Naive B cell (primary cell): ENCODE results near the gene RABEP1. TPM values are rescaled to one million over a fixed set of nuclear protein-coding genes. Genes with fewer than 3 reads are reported as not detected.

Experiments
- ATAC-seq, 2 donors: fragments of 150-1000 bp; cut with Tn5 transposase; 2 replicates each; pipeline ENCODE4 v1.10.0; 2021; ENCODE audit warnings: low read depth in 2 of 2, mild to moderate bottlenecking in 2 of 2, moderate library complexity in 2 of 2
- DNase-seq: peaks from one replicate; pipeline ENCODE4 v3.0.0; 2022
- H3K27ac Mint-ChIP-seq, 6 donors: one replicate each; pipeline ENCODE4 v1.8.0; 2020 to 2022; ENCODE audit warnings: mild to moderate bottlenecking in 6 of 6, mixed read lengths in 6 of 6, moderate library complexity in 5 of 6, inconsistent platforms in 2 of 6
- H3K27me3 Mint-ChIP-seq, 3 donors: one replicate each; pipeline ENCODE4 v1.8.0; 2021 to 2022; ENCODE audit warnings: mixed read lengths in 3 of 3, mild to moderate bottlenecking in 1 of 3
- H3K36me3 Mint-ChIP-seq, 2 donors: one replicate each; pipeline ENCODE4 v1.8.0; 2020 to 2022; ENCODE audit warnings: mixed read lengths in 2 of 2, inconsistent platforms in 1 of 2, mild to moderate bottlenecking in 1 of 2
- H3K4me1 Mint-ChIP-seq, 3 donors: one replicate each; pipeline ENCODE4 v1.8.0; 2020 to 2022; ENCODE audit warnings: mixed read lengths in 3 of 3, inconsistent platforms in 1 of 3, mild to moderate bottlenecking in 1 of 3, moderate library complexity in 1 of 3
- H3K4me3 Mint-ChIP-seq, 8 donors: one replicate each; pipeline ENCODE4 v1.8.0; 2020 to 2022; ENCODE audit warnings: mild to moderate bottlenecking in 8 of 8, mixed read lengths in 8 of 8, moderate library complexity in 8 of 8, inconsistent platforms in 2 of 8
- H3K9me3 Mint-ChIP-seq, 7 donors: one replicate each; pipeline ENCODE4 v1.8.0; 2020 to 2022; ENCODE audit warnings: mixed read lengths in 7 of 7, mild to moderate bottlenecking in 5 of 7, inconsistent platforms in 2 of 7, moderate library complexity in 1 of 7
- polyA plus RNA-seq, 6 donors: library from polyadenylated mRNA; unstranded; fragments of 300-500 nt; fragmentation: Illumina TruSeq; gene quantifications; one replicate each; pipeline ENCODE4 v1.2.3, GENCODE V29; 2021; ENCODE audit warnings: low read depth in 6 of 6

The RABEP1 gene
- polyA plus RNA-seq, 6 donors from 2014 or later: 54.6 to 90.2 (median 71.8) TPM

DNA sequence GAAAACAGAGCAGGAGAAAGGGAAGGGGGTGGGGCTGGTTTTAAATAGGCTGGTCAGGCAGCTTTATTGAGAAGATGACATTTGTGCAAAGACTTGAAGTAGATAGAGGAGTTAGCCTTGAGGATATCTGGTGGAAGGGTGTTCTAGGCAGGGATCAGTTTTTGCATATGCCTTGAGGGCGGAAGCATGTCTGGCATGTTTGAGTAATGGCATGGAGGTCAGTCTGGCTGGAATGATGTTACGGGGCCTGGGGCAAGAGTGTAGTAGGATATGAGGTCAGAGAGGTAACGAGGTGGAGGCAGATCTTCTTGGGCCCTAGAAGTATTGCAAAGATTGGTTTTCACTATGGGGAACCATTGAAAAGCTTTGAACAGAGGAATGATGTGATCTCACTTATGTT lies 4.8 kb downstream of the RABEP1 start:
- no peaks in the 10 kb centered on the region for H3K27me3 Mint-ChIP-seq
- peaks cover 44 to 80% (median 57%) of the 10 kb centered on the region in 3 donors for H3K4me1 Mint-ChIP-seq
- ATAC-seq (no peak), DNase-seq (no peak)
- H3K4me3 Mint-ChIP-seq: peak overlapping the region in 5 of 8 donors; percentile 2 to 21 (median 5)
- H3K36me3 Mint-ChIP-seq: no peaks in the 10 kb centered on the region
- H3K9me3 Mint-ChIP-seq: no peaks in the 10 kb centered on the region
- H3K27ac Mint-ChIP-seq: peak overlapping the region in 5 of 6 donors; percentile 1 to 82 (median 49)

GRCh38 chr17:5291683-5292350 lies 9.7 kb downstream of the RABEP1 start:
- H3K27ac Mint-ChIP-seq: peak overlapping the region in 5 of 6 donors; percentile 24 to 76 (median 70)
- H3K4me3 Mint-ChIP-seq: peak overlapping the region in 2 of 8 donors; percentile 22 to 39

GRCh38 chr17:5297245-5297644 lies 15.2 kb downstream of the RABEP1 start:
- ATAC-seq (peak; percentile 58 to 78), DNase-seq (no peak)
- H3K4me3 Mint-ChIP-seq: peak overlapping the region in 1 of 8 donors; percentile 3
- peaks cover 40 to 70% (median 62%) of the 10 kb centered on the region in 3 donors for H3K4me1 Mint-ChIP-seq
- H3K9me3 Mint-ChIP-seq: no peaks in the 10 kb centered on the region
- peak overlapping the region in 4 of 6 donors; percentile 9 to 86 (median 59) for H3K27ac Mint-ChIP-seq
- no peaks in the 10 kb centered on the region for H3K27me3 Mint-ChIP-seq
- peaks cover 0 to 7% of the 10 kb centered on the region in 2 donors for H3K36me3 Mint-ChIP-seq

More at GRCh38 chr17:5291683-5292350, 9.7 kb downstream of the RABEP1 start:
- Mint-ChIP-seq H3K9me3 (no peaks in the 10 kb centered on the region), H3K27me3 (no peaks in the 10 kb centered on the region), H3K36me3 (peaks cover 0 to 7% of the 10 kb centered on the region in 2 donors), H3K4me1 (peaks cover 30 to 75% (median 47%) of the 10 kb centered on the region in 3 donors)
- DNase-seq (no peak), ATAC-seq (no peak)

DNA sequence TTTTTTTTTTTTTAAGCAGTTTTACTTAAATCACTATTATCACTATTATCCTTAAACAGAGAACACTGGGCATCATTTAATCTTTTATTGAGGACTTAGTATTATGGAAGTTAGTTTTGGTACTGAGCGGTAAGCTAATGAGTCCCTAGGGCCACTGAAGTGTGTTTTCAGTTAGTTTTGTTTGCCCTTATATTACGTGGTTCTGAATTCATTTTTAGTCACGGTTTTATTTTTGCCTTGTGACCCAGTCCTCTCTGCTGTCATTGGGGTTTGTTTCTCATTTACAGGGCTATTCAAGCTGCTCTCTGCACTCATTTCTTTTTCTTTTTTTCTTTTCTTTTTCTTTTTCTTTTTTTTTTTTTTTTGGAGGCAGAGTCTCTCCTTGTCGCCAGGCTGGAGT lies 17.3 kb downstream of the RABEP1 start:
- Mint-ChIP-seq H3K9me3 (no peaks in the 10 kb centered on the region), H3K4me1 (peaks cover 40 to 59% (median 58%) of the 10 kb centered on the region in 3 donors), H3K4me3 (no peak overlapping the region), H3K27ac (peak overlapping the region in 5 of 6 donors; percentile 28 to 90 (median 53)), H3K36me3 (peaks cover 0 to 7% of the 10 kb centered on the region in 2 donors), H3K27me3 (no peaks in the 10 kb centered on the region)
- ATAC-seq (peak in 1 of 2 donors; percentile 34), DNase-seq (no peak)

DNA sequence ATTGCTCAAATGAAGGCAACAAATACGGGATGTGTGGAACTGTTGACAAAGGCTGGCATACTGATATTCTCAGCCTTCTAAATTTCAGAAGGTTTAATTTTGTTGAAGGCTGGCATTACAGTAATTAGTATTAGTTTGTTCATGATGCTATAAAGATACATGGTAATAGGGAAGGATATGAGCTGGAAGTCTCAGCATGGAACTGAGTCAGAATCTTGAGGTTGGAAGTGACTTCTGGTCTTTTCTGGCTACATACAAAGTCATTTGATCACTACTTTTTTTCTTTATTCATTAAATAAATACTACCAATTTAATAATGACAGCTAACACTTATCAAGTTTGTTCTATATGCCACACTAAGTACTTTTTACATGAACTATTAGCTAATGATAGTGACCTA lies 22.6 kb downstream of the RABEP1 start:
- H3K4me3 Mint-ChIP-seq: no peak overlapping the region
- DNase-seq (no peak), ATAC-seq (no peak)
- H3K36me3 Mint-ChIP-seq: no peaks in the 10 kb centered on the region
- no peaks in the 10 kb centered on the region for H3K27me3 Mint-ChIP-seq
- no peaks in the 10 kb centered on the region for H3K9me3 Mint-ChIP-seq
- H3K4me1 Mint-ChIP-seq: peaks cover 57 to 70% (median 66%) of the 10 kb centered on the region in 3 donors
- peak overlapping the region in 2 of 6 donors; percentile 9 to 36 for H3K27ac Mint-ChIP-seq

- DNase-seq (no peak), ATAC-seq (peak; percentile 16 to 42)
- Mint-ChIP-seq H3K27me3 (no peaks in the 10 kb centered on the region), H3K27ac (peak overlapping the region in 2 of 6 donors; percentile 29 to 73), H3K36me3 (peaks cover under 1 to 5% of the 10 kb centered on the region in 2 donors), H3K4me1 (peaks cover 39 to 53% (median 53%) of the 10 kb centered on the region in 3 donors), H3K4me3 (no peak overlapping the region), H3K9me3 (no peaks in the 10 kb centered on the region)
These were observed 27.8 kb downstream of the RABEP1 start for GRCh38 chr17:5309851-5310250.

DNA sequence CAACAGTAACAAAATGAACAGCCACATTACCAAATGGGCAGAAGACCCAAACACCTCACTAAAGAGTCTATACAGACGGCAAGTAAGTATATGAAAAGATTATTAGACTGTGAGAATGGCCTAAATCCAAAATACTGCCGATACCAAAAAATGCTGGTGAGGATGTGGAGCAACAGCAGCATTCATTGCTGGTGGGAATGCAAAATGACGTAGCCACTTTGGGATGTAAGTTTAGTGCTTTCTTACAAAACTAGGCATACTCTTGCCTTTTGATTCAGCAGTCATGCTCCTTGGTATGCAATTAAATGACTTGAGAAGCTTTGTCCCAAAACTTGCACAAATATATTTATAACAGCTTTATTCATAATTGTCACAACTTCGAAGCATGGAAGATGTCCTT lies 43.8 kb downstream of the RABEP1 start:
- ATAC-seq (no peak), DNase-seq (no peak)
- peaks cover 34 to 63% (median 52%) of the 10 kb centered on the region in 3 donors for H3K4me1 Mint-ChIP-seq
- H3K4me3 Mint-ChIP-seq: no peak overlapping the region
- H3K27me3 Mint-ChIP-seq: no peaks in the 10 kb centered on the region
- H3K9me3 Mint-ChIP-seq: peaks cover 0 to 5% (median 1%) of the 10 kb centered on the region in 7 donors
- H3K27ac Mint-ChIP-seq: peak overlapping the region in 3 of 6 donors; percentile 5 to 94 (median 90)
- peaks cover 6 to 7% of the 10 kb centered on the region in 2 donors for H3K36me3 Mint-ChIP-seq

DNA sequence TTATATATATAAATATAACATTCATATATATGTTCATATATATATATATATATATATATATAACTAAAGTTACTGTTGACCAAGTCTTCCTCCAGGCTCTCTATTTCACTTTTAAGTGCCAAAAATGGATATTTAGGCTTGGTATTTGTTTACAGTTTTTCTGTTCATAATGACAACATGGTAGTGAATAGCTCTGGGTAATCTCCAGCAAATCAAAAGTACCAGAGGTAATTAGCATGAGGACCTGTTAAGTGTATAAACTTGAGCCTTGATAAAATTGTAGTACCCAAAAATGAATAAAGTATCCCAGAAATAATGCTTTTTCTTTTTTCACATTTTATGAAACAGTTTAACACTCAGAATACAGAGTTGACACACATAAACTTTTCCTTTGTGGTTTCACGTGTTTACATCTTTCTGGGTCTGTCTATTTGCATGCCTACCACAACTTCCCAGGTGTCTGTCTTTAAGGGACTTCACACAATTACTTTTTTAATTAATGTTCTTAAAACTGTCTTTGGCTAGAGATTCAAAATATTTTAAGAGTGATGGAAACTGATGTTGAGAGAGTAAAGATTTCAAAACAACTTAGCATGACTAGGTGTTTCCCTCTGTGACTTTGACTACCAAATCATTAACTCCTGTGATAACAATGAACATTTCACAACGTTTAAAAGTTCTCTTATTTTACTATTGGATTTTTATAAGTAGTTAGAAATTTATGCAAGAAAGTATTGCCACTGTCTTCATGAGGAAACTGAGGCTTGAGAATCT lies 47.9 kb downstream of the RABEP1 start:
- H3K4me3 Mint-ChIP-seq: peak overlapping the region; percentile 16 to 78 (median 52)
- H3K4me1 Mint-ChIP-seq: peaks cover 36 to 66% (median 59%) of the 10 kb centered on the region in 3 donors
- H3K27ac Mint-ChIP-seq: peak overlapping the region; percentile 67 to 89 (median 73)
- H3K36me3 Mint-ChIP-seq: peaks cover 7 to 10% of the 10 kb centered on the region in 2 donors
- no peaks in the 10 kb centered on the region for H3K27me3 Mint-ChIP-seq
- H3K9me3 Mint-ChIP-seq: no peaks in the 10 kb centered on the region
- ATAC-seq (peak; percentile 90 to 91), DNase-seq (peak; percentile 31)

DNA sequence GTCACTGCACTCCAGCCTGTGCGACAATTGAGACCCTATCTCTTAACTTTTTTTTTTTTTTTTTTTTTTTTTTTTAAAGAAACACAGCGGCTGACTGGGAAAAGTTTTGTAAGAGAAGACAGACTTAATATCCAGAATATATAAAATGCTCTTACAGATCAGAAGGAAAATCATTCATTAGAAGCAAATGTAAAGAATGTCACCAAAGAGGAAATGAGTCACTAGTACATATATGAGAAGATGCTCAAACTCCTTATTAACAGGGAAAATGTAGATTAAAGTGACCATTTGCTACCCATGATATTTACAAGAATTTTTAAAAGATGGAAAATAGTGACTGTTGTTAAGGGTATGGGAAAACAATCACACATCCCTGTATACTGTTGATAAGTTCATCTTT lies 48.9 kb downstream of the RABEP1 start:
- ATAC-seq: no peak
- Mint-ChIP-seq H3K27me3 (no peaks in the 10 kb centered on the region), H3K9me3 (no peaks in the 10 kb centered on the region), H3K4me3 (peak overlapping the region in 4 of 8 donors; percentile 59 to 78 (median 75)), H3K4me1 (peaks cover 39 to 68% (median 57%) of the 10 kb centered on the region in 3 donors), H3K27ac (peak overlapping the region in 3 of 6 donors; percentile 27 to 77 (median 67)), H3K36me3 (peaks cover 15 to 19% of the 10 kb centered on the region in 2 donors)
- no peak for DNase-seq

GRCh38 chr17:5331506-5331905 lies 49.4 kb downstream of the RABEP1 start:
- no peak for ATAC-seq
- Mint-ChIP-seq H3K9me3 (no peaks in the 10 kb centered on the region), H3K4me3 (no peak overlapping the region)

GRCh38 chr17:5344914-5345313 lies 62.8 kb downstream of the RABEP1 start:
- H3K4me1 Mint-ChIP-seq: peaks cover 0 to 12% (median 5%) of the 10 kb centered on the region in 3 donors
- ATAC-seq (peak; percentile 95 to 96), DNase-seq (peak; percentile 45)
- peak overlapping the region in 1 of 8 donors; percentile 32 for H3K4me3 Mint-ChIP-seq
- H3K9me3 Mint-ChIP-seq: no peaks in the 10 kb centered on the region
- H3K27me3 Mint-ChIP-seq: no peaks in the 10 kb centered on the region
- H3K27ac Mint-ChIP-seq: peak overlapping the region; percentile 1 to 91 (median 82)
- peaks cover 7 to 18% of the 10 kb centered on the region in 2 donors for H3K36me3 Mint-ChIP-seq

More at GRCh38 chr17:5331506-5331905, 49.4 kb downstream of the RABEP1 start:
- DNase-seq: no peak
- Mint-ChIP-seq H3K27me3 (no peaks in the 10 kb centered on the region), H3K4me1 (peaks cover 35 to 63% (median 52%) of the 10 kb centered on the region in 3 donors), H3K36me3 (peaks cover 15 to 19% of the 10 kb centered on the region in 2 donors), H3K27ac (peak overlapping the region in 4 of 6 donors; percentile 67 to 88 (median 82))

GRCh38 chr17:5352681-5353289 lies 70.7 kb downstream of the RABEP1 start:
- Mint-ChIP-seq H3K27me3 (no peaks in the 10 kb centered on the region), H3K36me3 (peaks cover 9 to 30% of the 10 kb centered on the region in 2 donors), H3K27ac (peak overlapping the region in 3 of 6 donors; percentile 12 to 46 (median 29)), H3K4me3 (no peak overlapping the region), H3K4me1 (no peaks in the 10 kb centered on the region), H3K9me3 (no peaks in the 10 kb centered on the region)
- no peak for ATAC-seq
- no peak for DNase-seq

DNA sequence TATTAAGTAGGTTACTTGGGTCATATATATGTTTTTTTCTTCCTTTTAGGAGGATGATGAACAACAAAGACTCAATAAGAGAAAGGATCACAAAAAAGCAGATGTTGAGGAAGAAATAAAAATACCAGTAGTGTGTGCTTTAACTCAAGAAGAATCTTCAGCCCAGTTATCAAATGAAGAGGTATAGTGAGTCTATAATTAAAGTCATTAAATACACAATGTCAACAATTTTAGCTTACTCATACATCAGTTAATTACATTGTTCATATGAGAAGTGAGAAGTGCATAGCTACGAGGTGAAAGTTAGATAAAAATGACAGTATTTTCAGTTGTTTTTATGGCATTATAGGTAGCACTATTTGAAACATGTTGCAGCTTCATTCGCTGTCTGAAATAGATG lies 72.2 kb downstream of the RABEP1 start:
- Mint-ChIP-seq H3K27ac (no peak overlapping the region), H3K36me3 (peaks cover 9 to 26% of the 10 kb centered on the region in 2 donors), H3K4me3 (no peak overlapping the region), H3K9me3 (no peaks in the 10 kb centered on the region), H3K4me1 (no peaks in the 10 kb centered on the region), H3K27me3 (no peaks in the 10 kb centered on the region)
- ATAC-seq (no peak), DNase-seq (no peak)
